HG03103 (cell line): ENCODE measurements around the gene ASAP2.

Experiments used
- ATAC-seq: cut with Tn5 transposase; IDR thresholded peaks from one replicate; pipeline ENCODE4 v1.9.1; 2021; ENCODE audit warnings: low read depth; ENCODE audit not compliant: unreplicated experiment

The ASAP2 gene

GRCh38 chr2:9310798-9311197 is 104.2 kb downstream of the ASAP2 start:
- ATAC-seq, result no peak

- ATAC-seq, result no peak
Observed at GRCh38 chr2:9311488-9311887, 104.9 kb downstream of the ASAP2 start.

- no peak for ATAC-seq
Observed at GRCh38 chr2:9312591-9312990, 106.0 kb downstream of the ASAP2 start.

GRCh38 chr2:9313443-9313842 is 106.8 kb downstream of the ASAP2 start:
- ATAC-seq, result no peak

GRCh38 chr2:9315280-9315847 is 108.8 kb downstream of the ASAP2 start:
- no peak for ATAC-seq

- no peak for ATAC-seq
Observed at GRCh38 chr2:9317559-9317958, 110.9 kb downstream of the ASAP2 start.

GRCh38 chr2:9318461-9319337 is 112.1 kb downstream of the ASAP2 start:
- ATAC-seq, result no peak

GRCh38 chr2:9319338-9319715 is 112.7 kb downstream of the ASAP2 start:
- no peak for ATAC-seq

- no peak for ATAC-seq
Observed at GRCh38 chr2:9322576-9322975, 116.0 kb downstream of the ASAP2 start.

- ATAC-seq, result no peak
Observed at GRCh38 chr2:9325428-9325827, 118.8 kb downstream of the ASAP2 start.

- no peak for ATAC-seq
Observed at GRCh38 chr2:9326975-9327374, 120.4 kb downstream of the ASAP2 start.

- no peak for ATAC-seq
Observed at GRCh38 chr2:9327873-9328352, 121.3 kb downstream of the ASAP2 start.

GRCh38 chr2:9328931-9329330 is 122.3 kb downstream of the ASAP2 start:
- ATAC-seq, result no peak

GRCh38 chr2:9329497-9329896 is 122.9 kb downstream of the ASAP2 start:
- no peak for ATAC-seq

- ATAC-seq, result no peak
Observed at GRCh38 chr2:9330612-9331270, 124.1 kb downstream of the ASAP2 start.

GRCh38 chr2:9331704-9332103 is 125.1 kb downstream of the ASAP2 start:
- ATAC-seq, result no peak

- ATAC-seq, result no peak
Observed at GRCh38 chr2:9332136-9332852, 125.7 kb downstream of the ASAP2 start.

- no peak for ATAC-seq
Observed at GRCh38 chr2:9332853-9333245, 126.2 kb downstream of the ASAP2 start.

GRCh38 chr2:9333591-9334171 is 127.1 kb downstream of the ASAP2 start:
- no peak for ATAC-seq

GRCh38 chr2:9334761-9335160 is 128.1 kb downstream of the ASAP2 start:
- no peak for ATAC-seq
